Thyroid gland (tissue), 4 donors: Measurements from ENCODE around the gene TSG101.

Source experiments
- POLR2A ChIP-seq, 2 donors: fragments of 450-650 bp; IDR thresholded peaks; one replicate each; pipeline ENCODE4 v1.6.1; 2017; ENCODE audit warnings: antibody characterized with exemption in 2 of 2, mild to moderate bottlenecking in 2 of 2, moderate library complexity in 1 of 2
- TF ChIP-seq, protein P1 (sequence below), 6 experiments: fragments of 200-600 bp in 3 of 6; fragments of 450-650 bp in 3 of 6; sonication (generic) in 3 of 6; IDR thresholded peaks; one replicate each; pipeline ENCODE4 v1.5.1; 2016 to 2019; ENCODE audit warnings: antibody characterized with exemption in 6 of 6, mild to moderate bottlenecking in 2 of 6, inconsistent platforms in 1 of 6, moderate library complexity in 1 of 6

- TF ChIP-seq, protein P1, sequence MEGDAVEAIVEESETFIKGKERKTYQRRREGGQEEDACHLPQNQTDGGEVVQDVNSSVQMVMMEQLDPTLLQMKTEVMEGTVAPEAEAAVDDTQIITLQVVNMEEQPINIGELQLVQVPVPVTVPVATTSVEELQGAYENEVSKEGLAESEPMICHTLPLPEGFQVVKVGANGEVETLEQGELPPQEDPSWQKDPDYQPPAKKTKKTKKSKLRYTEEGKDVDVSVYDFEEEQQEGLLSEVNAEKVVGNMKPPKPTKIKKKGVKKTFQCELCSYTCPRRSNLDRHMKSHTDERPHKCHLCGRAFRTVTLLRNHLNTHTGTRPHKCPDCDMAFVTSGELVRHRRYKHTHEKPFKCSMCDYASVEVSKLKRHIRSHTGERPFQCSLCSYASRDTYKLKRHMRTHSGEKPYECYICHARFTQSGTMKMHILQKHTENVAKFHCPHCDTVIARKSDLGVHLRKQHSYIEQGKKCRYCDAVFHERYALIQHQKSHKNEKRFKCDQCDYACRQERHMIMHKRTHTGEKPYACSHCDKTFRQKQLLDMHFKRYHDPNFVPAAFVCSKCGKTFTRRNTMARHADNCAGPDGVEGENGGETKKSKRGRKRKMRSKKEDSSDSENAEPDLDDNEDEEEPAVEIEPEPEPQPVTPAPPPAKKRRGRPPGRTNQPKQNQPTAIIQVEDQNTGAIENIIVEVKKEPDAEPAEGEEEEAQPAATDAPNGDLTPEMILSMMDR (IDR thresholded peaks at IDR 0.05) = no peak
- TF ChIP-seq POLR2A (IDR thresholded peaks at IDR 0.05) = no peak
These were observed 770 bp upstream of the TSG101 start for GRCh38 chr11:18527512-18527911.
